ENCODE measurements around the gene CTNNBIP1.

CTNNBIP1 gene

GRCh38 chr1:9906466-9906865, 3.6 kb downstream of the CTNNBIP1 start:
- DNase-seq (ENCODE audit: insufficient read length, low spot score) = no peak
- no peak for TF ChIP-seq POU2F2 (IDR thresholded peaks at IDR 0.05; ENCODE audit: low read depth, low read length)
- no peak for TF ChIP-seq PAX5 (IDR thresholded peaks at IDR 0.05; ENCODE audit: insufficient read depth, low read length, severe bottlenecking)
- TF ChIP-seq POLR2A (IDR thresholded peaks at IDR 0.05; ENCODE audit: low read depth, low read length) = no peak
- TF ChIP-seq TAF1 (IDR thresholded peaks at IDR 0.05; ENCODE audit: low read depth, low read length) = no peak
- TF ChIP-seq SPI1 (IDR thresholded peaks at IDR 0.05; ENCODE audit: low read depth, low read length) = no peak
- no peak for TF ChIP-seq POLR2AphosphoS5 (IDR thresholded peaks at IDR 0.05; ENCODE audit: low read depth, low read length)
- no peak for FAIRE-seq

- DNase-seq (ENCODE audit: insufficient read length, low spot score) = no peak
- no peak for FAIRE-seq
- no peak for TF ChIP-seq POLR2A (IDR thresholded peaks at IDR 0.05; ENCODE audit: low read depth, low read length)
- TF ChIP-seq POU2F2 (IDR thresholded peaks at IDR 0.05; ENCODE audit: low read depth, low read length) = no peak
- TF ChIP-seq PAX5 (IDR thresholded peaks at IDR 0.05; ENCODE audit: insufficient read depth, low read length, severe bottlenecking) = no peak
- TF ChIP-seq POLR2AphosphoS5 (IDR thresholded peaks at IDR 0.05; ENCODE audit: low read depth, low read length) = no peak
- no peak for TF ChIP-seq SPI1 (IDR thresholded peaks at IDR 0.05; ENCODE audit: low read depth, low read length)
- TF ChIP-seq TAF1 (IDR thresholded peaks at IDR 0.05; ENCODE audit: low read depth, low read length) = no peak
Observed at GRCh38 chr1:9905010-9905409, 5.1 kb downstream of the CTNNBIP1 start.

- no peak for TF ChIP-seq PAX5 (IDR thresholded peaks at IDR 0.05; ENCODE audit: insufficient read depth, low read length, severe bottlenecking)
- no peak for TF ChIP-seq POLR2A (IDR thresholded peaks at IDR 0.05; ENCODE audit: low read depth, low read length)
- DNase-seq (ENCODE audit: insufficient read length, low spot score) (no peak), FAIRE-seq (no peak)
Observed at GRCh38 chr1:9904596-9904995, 5.5 kb downstream of the CTNNBIP1 start.

- DNase-seq (ENCODE audit: insufficient read length, low spot score) (no peak), FAIRE-seq (no peak)
- TF ChIP-seq PAX5 (IDR thresholded peaks at IDR 0.05; ENCODE audit: insufficient read depth, low read length, severe bottlenecking) (no peak), POLR2AphosphoS5 (IDR thresholded peaks at IDR 0.05; ENCODE audit: low read depth, low read length) (no peak), POLR2A (IDR thresholded peaks at IDR 0.05; ENCODE audit: low read depth, low read length) (no peak), POU2F2 (IDR thresholded peaks at IDR 0.05; ENCODE audit: low read depth, low read length) (no peak), TAF1 (IDR thresholded peaks at IDR 0.05; ENCODE audit: low read depth, low read length) (no peak), SPI1 (IDR thresholded peaks at IDR 0.05; ENCODE audit: low read depth, low read length) (no peak)
Observed at GRCh38 chr1:9903801-9904527, 6.1 kb downstream of the CTNNBIP1 start.

- TF ChIP-seq SPI1 (IDR thresholded peaks at IDR 0.05; ENCODE audit: low read depth, low read length) (no peak), POLR2A (IDR thresholded peaks at IDR 0.05; ENCODE audit: low read depth, low read length) (no peak), TAF1 (IDR thresholded peaks at IDR 0.05; ENCODE audit: low read depth, low read length) (no peak), POLR2AphosphoS5 (IDR thresholded peaks at IDR 0.05; ENCODE audit: low read depth, low read length) (no peak), PAX5 (IDR thresholded peaks at IDR 0.05; ENCODE audit: insufficient read depth, low read length, severe bottlenecking) (no peak), POU2F2 (IDR thresholded peaks at IDR 0.05; ENCODE audit: low read depth, low read length) (no peak)
- FAIRE-seq = no peak
- DNase-seq (ENCODE audit: insufficient read length, low spot score) = no peak
Observed at GRCh38 chr1:9902060-9902452, 8.0 kb downstream of the CTNNBIP1 start.

GRCh38 chr1:9901148-9902059, 8.7 kb downstream of the CTNNBIP1 start:
- DNase-seq (ENCODE audit: insufficient read length, low spot score) (no peak), FAIRE-seq (no peak)

GRCh38 chr1:9900142-9901043, 9.7 kb downstream of the CTNNBIP1 start:
- TF ChIP-seq POLR2AphosphoS5 (IDR thresholded peaks at IDR 0.05; ENCODE audit: low read depth, low read length) (no peak), TAF1 (IDR thresholded peaks at IDR 0.05; ENCODE audit: low read depth, low read length) (no peak), POLR2A (IDR thresholded peaks at IDR 0.05; ENCODE audit: low read depth, low read length) (no peak), SPI1 (IDR thresholded peaks at IDR 0.05; ENCODE audit: low read depth, low read length) (peak; percentile 76)
- FAIRE-seq = peak; percentile 75
- DNase-seq (ENCODE audit: insufficient read length, low spot score) = no peak

More at GRCh38 chr1:9901148-9902059, 8.7 kb downstream of the CTNNBIP1 start:
- no peak for TF ChIP-seq SPI1 (IDR thresholded peaks at IDR 0.05; ENCODE audit: low read depth, low read length)
- no peak for TF ChIP-seq POLR2A (IDR thresholded peaks at IDR 0.05; ENCODE audit: low read depth, low read length)
- TF ChIP-seq PAX5 (IDR thresholded peaks at IDR 0.05; ENCODE audit: insufficient read depth, low read length, severe bottlenecking) = no peak
- TF ChIP-seq POLR2AphosphoS5 (IDR thresholded peaks at IDR 0.05; ENCODE audit: low read depth, low read length) = no peak
- TF ChIP-seq POU2F2 (IDR thresholded peaks at IDR 0.05; ENCODE audit: low read depth, low read length) = no peak
- TF ChIP-seq TAF1 (IDR thresholded peaks at IDR 0.05; ENCODE audit: low read depth, low read length) = no peak

GRCh38 chr1:9894115-9894514, 16.0 kb downstream of the CTNNBIP1 start:
- peak; percentile 41 for FAIRE-seq
- TF ChIP-seq SPI1 (IDR thresholded peaks at IDR 0.05; ENCODE audit: low read depth, low read length) (no peak), POU2F2 (IDR thresholded peaks at IDR 0.05; ENCODE audit: low read depth, low read length) (no peak), TAF1 (IDR thresholded peaks at IDR 0.05; ENCODE audit: low read depth, low read length) (no peak), POLR2A (IDR thresholded peaks at IDR 0.05; ENCODE audit: low read depth, low read length) (no peak), PAX5 (IDR thresholded peaks at IDR 0.05; ENCODE audit: insufficient read depth, low read length, severe bottlenecking) (no peak), POLR2AphosphoS5 (IDR thresholded peaks at IDR 0.05; ENCODE audit: low read depth, low read length) (no peak)
- no peak for DNase-seq (ENCODE audit: insufficient read length, low spot score)
